ENCODE measurements around the gene E2F3.

E2F3 gene

GRCh38 chr6:20401205-20402091 is at the start of gene E2F3:
E2F3 (plus strand) TSS chr6:20401879; CDS start chr6:20402233, 354 bp downstream.
- DNase-seq, result peak; percentile 99

- DNase-seq, result no peak
Observed at GRCh38 chr6:20352346-20352745, 49.3 kb upstream of the E2F3 start.

GRCh38 chr6:20353134-20353533 is 48.5 kb upstream of the E2F3 start:
- no peak for DNase-seq

- DNase-seq, result no peak
Observed at GRCh38 chr6:20354366-20354765, 47.3 kb upstream of the E2F3 start.

GRCh38 chr6:20360471-20361119 is 41.1 kb upstream of the E2F3 start:
- DNase-seq, result no peak

GRCh38 chr6:20362623-20363022 is 39.1 kb upstream of the E2F3 start:
- no peak for DNase-seq

- DNase-seq, result no peak
Observed at GRCh38 chr6:20364327-20364726, 37.4 kb upstream of the E2F3 start.

- DNase-seq, result peak; percentile 20
Observed at GRCh38 chr6:20365456-20365855, 36.2 kb upstream of the E2F3 start.

- DNase-seq, result peak; percentile 61
Observed at GRCh38 chr6:20366082-20366830, 35.4 kb upstream of the E2F3 start.

- peak; percentile 6 for DNase-seq
Observed at GRCh38 chr6:20367743-20368485, 33.8 kb upstream of the E2F3 start.

GRCh38 chr6:20370393-20370792 is 31.3 kb upstream of the E2F3 start:
- peak; percentile 9 for DNase-seq

GRCh38 chr6:20370801-20371200 is 30.9 kb upstream of the E2F3 start:
- DNase-seq, result no peak

GRCh38 chr6:20375436-20375835 is 26.2 kb upstream of the E2F3 start:
- no peak for DNase-seq

- no peak for DNase-seq
Observed at GRCh38 chr6:20377623-20378265, 23.9 kb upstream of the E2F3 start.

- no peak for DNase-seq
Observed at GRCh38 chr6:20379231-20379630, 22.4 kb upstream of the E2F3 start.

GRCh38 chr6:20386218-20386617 is 15.5 kb upstream of the E2F3 start:
- no peak for DNase-seq

GRCh38 chr6:20389066-20389465 is 12.6 kb upstream of the E2F3 start:
- no peak for DNase-seq

GRCh38 chr6:20393297-20393696 is 8.4 kb upstream of the E2F3 start:
- DNase-seq, result no peak

- DNase-seq, result peak; percentile 9
Observed at GRCh38 chr6:20399518-20399917, 2.2 kb upstream of the E2F3 start.

- peak; percentile 49 for DNase-seq
Observed at GRCh38 chr6:20400456-20401204, 1.0 kb upstream of the E2F3 start.

GRCh38 chr6:20402092-20402341 is 338 bp downstream of the E2F3 start:
- no peak for DNase-seq

All from CD4-positive, alpha-beta T cell treated with Interleukin-12 subunit alpha and Interleukin-12 subunit beta, for 1 hour (primary cell).